Testis (tissue), 2 donors: Measurements from ENCODE around the gene PMEL.

Source experiments
- POLR2A ChIP-seq: fragments of 450-650 bp; IDR thresholded peaks from one replicate; pipeline ENCODE4 v1.6.1; 2017; ENCODE audit warnings: antibody characterized with exemption, mild to moderate bottlenecking, moderate library complexity
- TF ChIP-seq, protein P1 (sequence below), 3 experiments: fragments of 450-650 bp in 2 of 3; fragments of 200-600 bp in 1 of 3; sonication (generic) in 1 of 3; IDR thresholded peaks; one replicate each; pipeline ENCODE4 v1.5.1; 2016 to 2019; ENCODE audit warnings: antibody characterized with exemption in 3 of 3, mild to moderate bottlenecking in 2 of 3, moderate library complexity in 1 of 3

DNA sequence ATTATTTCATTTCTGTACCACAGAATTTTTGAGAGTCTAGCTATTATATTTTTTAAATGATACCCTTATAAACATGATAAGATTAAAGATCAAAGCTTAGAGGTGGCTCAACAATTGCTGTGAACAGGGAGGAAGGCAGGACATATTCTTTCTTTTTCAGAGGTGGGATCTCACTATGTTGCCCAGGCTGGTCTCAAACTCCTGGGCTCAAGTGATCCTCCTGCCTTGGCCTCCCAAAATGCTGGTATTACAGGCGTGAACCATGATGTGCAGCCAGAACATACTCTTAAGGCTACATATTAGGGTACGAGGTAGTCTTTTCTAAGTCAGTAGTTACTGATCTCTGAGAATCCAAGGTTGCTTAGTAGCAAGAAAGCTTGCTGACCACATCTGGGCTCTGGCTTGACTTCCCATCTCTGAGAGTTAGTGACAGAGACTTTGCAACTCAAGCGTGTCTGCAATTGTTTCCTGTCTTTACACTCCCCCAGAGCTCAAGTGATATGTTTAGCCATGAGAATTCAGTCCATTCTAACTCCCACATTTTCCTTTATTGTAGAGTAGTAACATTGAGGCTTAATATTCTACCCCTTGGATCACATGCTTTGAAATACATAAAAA lies 16.6 kb upstream of the PMEL start:
- TF ChIP-seq, protein P1, sequence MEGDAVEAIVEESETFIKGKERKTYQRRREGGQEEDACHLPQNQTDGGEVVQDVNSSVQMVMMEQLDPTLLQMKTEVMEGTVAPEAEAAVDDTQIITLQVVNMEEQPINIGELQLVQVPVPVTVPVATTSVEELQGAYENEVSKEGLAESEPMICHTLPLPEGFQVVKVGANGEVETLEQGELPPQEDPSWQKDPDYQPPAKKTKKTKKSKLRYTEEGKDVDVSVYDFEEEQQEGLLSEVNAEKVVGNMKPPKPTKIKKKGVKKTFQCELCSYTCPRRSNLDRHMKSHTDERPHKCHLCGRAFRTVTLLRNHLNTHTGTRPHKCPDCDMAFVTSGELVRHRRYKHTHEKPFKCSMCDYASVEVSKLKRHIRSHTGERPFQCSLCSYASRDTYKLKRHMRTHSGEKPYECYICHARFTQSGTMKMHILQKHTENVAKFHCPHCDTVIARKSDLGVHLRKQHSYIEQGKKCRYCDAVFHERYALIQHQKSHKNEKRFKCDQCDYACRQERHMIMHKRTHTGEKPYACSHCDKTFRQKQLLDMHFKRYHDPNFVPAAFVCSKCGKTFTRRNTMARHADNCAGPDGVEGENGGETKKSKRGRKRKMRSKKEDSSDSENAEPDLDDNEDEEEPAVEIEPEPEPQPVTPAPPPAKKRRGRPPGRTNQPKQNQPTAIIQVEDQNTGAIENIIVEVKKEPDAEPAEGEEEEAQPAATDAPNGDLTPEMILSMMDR (IDR thresholded peaks at IDR 0.05), result no peak
- no peak for TF ChIP-seq POLR2A
